Measurements from ENCODE around the gene CD84. TPM values are rescaled to one million over a fixed set of nuclear protein-coding genes. Genes with fewer than 3 reads are reported as not detected.

The CD84 gene
- total RNA-seq, 4 donors from 2014 or later: 0.61 to 9.0 (median 2.4) TPM

DNA sequence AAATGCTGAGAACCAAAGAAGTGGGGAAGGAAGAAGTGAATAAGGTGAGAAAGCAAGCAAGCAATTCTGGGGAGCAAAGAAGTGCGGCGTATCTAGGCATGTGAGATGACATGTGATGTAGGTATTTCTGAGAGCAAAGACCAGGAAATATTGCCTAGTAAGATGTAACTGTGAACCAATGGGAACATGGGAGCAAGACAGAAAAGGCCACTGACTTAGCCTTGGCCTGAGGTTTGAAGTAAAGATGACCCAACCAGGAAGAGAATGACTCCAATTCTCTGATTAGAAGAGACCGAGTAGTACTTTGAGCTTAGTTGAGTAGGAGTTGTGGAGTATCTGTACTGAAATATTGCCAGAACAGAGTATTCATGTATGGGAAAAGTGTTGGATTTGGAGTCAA lies 87.3 kb downstream of the CD84 start:
- Histone ChIP-seq H3K9me3 (no peaks in the 10 kb centered on the region), H3K4me1 (no peaks in the 10 kb centered on the region), H3K27ac (no peak overlapping the region), H3K27me3 (no peaks in the 10 kb centered on the region), H3K4me3 (no peak overlapping the region), H3K36me3 (no peaks in the 10 kb centered on the region)
- intact Hi-C loops (cut with DNase I): no loop called here
- TF ChIP-seq POLR2A (IDR thresholded peaks at IDR 0.05): no peak
- no peak for TF ChIP-seq CTCF (IDR thresholded peaks at IDR 0.05)
- no peak for DNase-seq
- 94% methylated on average over 3 of the region's 3 CpGs for WGBS, 2 donors

Other genes with a start within 250 kb of the CD84 start
- 10 to 100 TPM; 74.9 to 99.8 (median 91.3) TPM for gene COPA, start 236.2 kb downstream of the CD84 start, total RNA-seq
- 10 to 100 TPM; 40.2 to 57.6 (median 49.8) TPM for gene NCSTN, start 236.1 kb downstream of the CD84 start, total RNA-seq
- gene NHLH1, start 212.4 kb downstream of the CD84 start, total RNA-seq: under 1 TPM in 1 of 4 donors, not detected in 3; 0.19 TPM
- 10 to 100 TPM in 1 of 4 donors, 1 to 10 TPM in 3; 5.9 to 10.8 (median 7.7) TPM for gene VANGL2, start 178.9 kb downstream of the CD84 start, total RNA-seq
- 1 to 10 TPM; 1.2 to 5.0 (median 1.5) TPM for gene SLAMF6, start 56.2 kb downstream of the CD84 start, total RNA-seq
- 1 to 10 TPM in 3 of 4 donors, not detected in 1; 1.1 to 2.2 (median 1.7) TPM for gene SLAMF1, start 67.5 kb upstream of the CD84 start, total RNA-seq
- 10 to 100 TPM in 1 of 4 donors, 1 to 10 TPM in 3; 1.1 to 13.7 (median 5.3) TPM for gene CD48, start 132.3 kb upstream of the CD84 start, total RNA-seq
- gene SLAMF7, start 159.8 kb upstream of the CD84 start, total RNA-seq: 1 to 10 TPM; 1.8 to 3.2 (median 2.3) TPM
- gene LY9, start 216.7 kb upstream of the CD84 start, total RNA-seq: 1 to 10 TPM in 1 of 4 donors, under 1 TPM in 3; 0.26 to 3.2 (median 0.60) TPM